ENCODE results near the gene EIF4ENIF1.
A peak's percentile ranks its signal among the peaks of the same experiment; 100 is the strongest.
"Not testable (repeated sequence)": the region's sequence is repeated elsewhere in the genome, so short reads cannot be mapped to it uniquely, and the experiment has no call there.

Gene EIF4ENIF1

GRCh38 chr22:31482470-31482869, 7.2 kb downstream of the EIF4ENIF1 start:
- Mint-ChIP-seq H3K27ac (peak overlapping the region in 1 of 2 donors; percentile 74), H3K4me1 (peaks cover 35% of the 10 kb centered on the region)
- H3K27me3 Mint-ChIP-seq, ATAC-seq, H3K9me3 Mint-ChIP-seq, H3K4me3 Mint-ChIP-seq, DNase-seq: not testable (repeated sequence)

GRCh38 chr22:31481129-31481528, 8.5 kb downstream of the EIF4ENIF1 start:
- Mint-ChIP-seq H3K4me1 (peaks cover 29% of the 10 kb centered on the region), H3K4me3 (no peak overlapping the region), H3K9me3 (no peaks in the 10 kb centered on the region), H3K27me3 (no peaks in the 10 kb centered on the region), H3K27ac (no peak overlapping the region)
- ATAC-seq (no peak), DNase-seq (no peak)

GRCh38 chr22:31477329-31477728, 12.3 kb downstream of the EIF4ENIF1 start:
- Mint-ChIP-seq H3K9me3 (no peaks in the 10 kb centered on the region), H3K4me1 (peaks cover 11% of the 10 kb centered on the region), H3K4me3 (no peak overlapping the region), H3K27ac (no peak overlapping the region), H3K27me3 (no peaks in the 10 kb centered on the region)
- ATAC-seq (no peak), DNase-seq (no peak)

- Mint-ChIP-seq H3K4me3 (no peak overlapping the region), H3K9me3 (no peaks in the 10 kb centered on the region), H3K4me1 (peaks cover 11% of the 10 kb centered on the region), H3K27ac (peak overlapping the region in 1 of 2 donors; percentile 76), H3K27me3 (no peaks in the 10 kb centered on the region)
- no peak for ATAC-seq
- DNase-seq: no peak
Observed at GRCh38 chr22:31475800-31476199, 13.8 kb downstream of the EIF4ENIF1 start.

- H3K27me3 Mint-ChIP-seq: no peaks in the 10 kb centered on the region
- no peaks in the 10 kb centered on the region for H3K9me3 Mint-ChIP-seq
- ATAC-seq: no peak
- no peak for DNase-seq
- peaks cover 11% of the 10 kb centered on the region for H3K4me1 Mint-ChIP-seq
- H3K27ac Mint-ChIP-seq: no peak overlapping the region
- H3K4me3 Mint-ChIP-seq: no peak overlapping the region
Observed at GRCh38 chr22:31474743-31475142, 14.9 kb downstream of the EIF4ENIF1 start.

GRCh38 chr22:31465307-31465706, 24.3 kb downstream of the EIF4ENIF1 start:
- Mint-ChIP-seq H3K4me1 (peaks cover 7% of the 10 kb centered on the region), H3K27ac (no peak overlapping the region), H3K27me3 (no peaks in the 10 kb centered on the region), H3K9me3 (no peaks in the 10 kb centered on the region), H3K4me3 (no peak overlapping the region)
- no peak for DNase-seq
- no peak for ATAC-seq

GRCh38 chr22:31461699-31462098, 27.9 kb downstream of the EIF4ENIF1 start:
- Mint-ChIP-seq H3K9me3 (no peaks in the 10 kb centered on the region), H3K4me1 (peaks cover 7% of the 10 kb centered on the region), H3K4me3 (no peak overlapping the region), H3K27ac (peak overlapping the region in 1 of 2 donors; percentile 21), H3K27me3 (no peaks in the 10 kb centered on the region)
- no peak for DNase-seq
- no peak for ATAC-seq

- Mint-ChIP-seq H3K27me3 (no peaks in the 10 kb centered on the region), H3K4me1 (no peaks in the 10 kb centered on the region), H3K27ac (peak overlapping the region; percentile 19 to 44), H3K4me3 (no peak overlapping the region), H3K9me3 (no peaks in the 10 kb centered on the region)
- peak; percentile 72 for ATAC-seq
- peak in 1 of 2 donors; percentile 3 for DNase-seq
Observed at GRCh38 chr22:31451709-31452571, 37.7 kb downstream of the EIF4ENIF1 start.

GRCh38 chr22:31449506-31449905, 40.1 kb downstream of the EIF4ENIF1 start:
- Mint-ChIP-seq H3K27ac (no peak overlapping the region), H3K4me1 (no peaks in the 10 kb centered on the region), H3K27me3 (no peaks in the 10 kb centered on the region), H3K9me3 (no peaks in the 10 kb centered on the region), H3K4me3 (no peak overlapping the region)
- no peak for DNase-seq
- ATAC-seq: no peak

- DNase-seq (no peak), ATAC-seq (no peak)
- no peaks in the 10 kb centered on the region for H3K4me1 Mint-ChIP-seq
- H3K27me3 Mint-ChIP-seq: no peaks in the 10 kb centered on the region
- H3K27ac Mint-ChIP-seq: no peak overlapping the region
- no peaks in the 10 kb centered on the region for H3K9me3 Mint-ChIP-seq
- H3K4me3 Mint-ChIP-seq: no peak overlapping the region
Observed at GRCh38 chr22:31448382-31448781, 41.3 kb downstream of the EIF4ENIF1 start.

- ATAC-seq (no peak), DNase-seq (no peak)
- Mint-ChIP-seq H3K27ac (no peak overlapping the region), H3K9me3 (no peaks in the 10 kb centered on the region), H3K4me1 (no peaks in the 10 kb centered on the region), H3K27me3 (no peaks in the 10 kb centered on the region), H3K4me3 (no peak overlapping the region)
Observed at GRCh38 chr22:31447337-31447736, 42.3 kb downstream of the EIF4ENIF1 start.

GRCh38 chr22:31446767-31447166, 42.9 kb downstream of the EIF4ENIF1 start:
- ATAC-seq (no peak), DNase-seq (no peak)
- no peaks in the 10 kb centered on the region for H3K4me1 Mint-ChIP-seq
- no peaks in the 10 kb centered on the region for H3K27me3 Mint-ChIP-seq
- no peaks in the 10 kb centered on the region for H3K9me3 Mint-ChIP-seq
- H3K27ac Mint-ChIP-seq: no peak overlapping the region
- no peak overlapping the region for H3K4me3 Mint-ChIP-seq

- H3K4me3 Mint-ChIP-seq: no peak overlapping the region
- H3K9me3 Mint-ChIP-seq: no peaks in the 10 kb centered on the region
- ATAC-seq: no peak
- H3K27ac Mint-ChIP-seq: peak overlapping the region; percentile 38 to 89
- no peaks in the 10 kb centered on the region for H3K4me1 Mint-ChIP-seq
- no peak for DNase-seq
- no peaks in the 10 kb centered on the region for H3K27me3 Mint-ChIP-seq
Observed at GRCh38 chr22:31446208-31446607, 43.4 kb downstream of the EIF4ENIF1 start.

GRCh38 chr22:31445642-31446041, 44.0 kb downstream of the EIF4ENIF1 start:
- H3K27ac Mint-ChIP-seq: peak overlapping the region in 1 of 2 donors; percentile 91
- no peaks in the 10 kb centered on the region for H3K9me3 Mint-ChIP-seq
- H3K27me3 Mint-ChIP-seq: no peaks in the 10 kb centered on the region
- no peaks in the 10 kb centered on the region for H3K4me1 Mint-ChIP-seq
- DNase-seq (no peak), ATAC-seq (no peak)
- no peak overlapping the region for H3K4me3 Mint-ChIP-seq

- no peaks in the 10 kb centered on the region for H3K4me1 Mint-ChIP-seq
- no peaks in the 10 kb centered on the region for H3K27me3 Mint-ChIP-seq
- no peak overlapping the region for H3K27ac Mint-ChIP-seq
- no peak overlapping the region for H3K4me3 Mint-ChIP-seq
- H3K9me3 Mint-ChIP-seq: no peaks in the 10 kb centered on the region
- no peak for ATAC-seq
- no peak for DNase-seq
Observed at GRCh38 chr22:31443516-31443915, 46.1 kb downstream of the EIF4ENIF1 start.

- ATAC-seq (no peak), DNase-seq (no peak)
- Mint-ChIP-seq H3K4me3 (no peak overlapping the region), H3K4me1 (no peaks in the 10 kb centered on the region), H3K27me3 (no peaks in the 10 kb centered on the region), H3K9me3 (no peaks in the 10 kb centered on the region), H3K27ac (peak overlapping the region in 1 of 2 donors; percentile 63)
Observed at GRCh38 chr22:31442768-31443489, 46.7 kb downstream of the EIF4ENIF1 start.

Measured in stimulated activated naive CD8-positive, alpha-beta T cell treated with anti-CD3 and anti-CD28 coated beads, Interleukin-15, amount 100 ng/mL, for 72 hours (primary cell).